ENCODE data around the gene FBXW11.
"Not testable (repeated sequence)": the region's sequence is repeated elsewhere in the genome, so short reads cannot be mapped to it uniquely, and the experiment has no call there.

Gene FBXW11

GRCh38 chr5:171979606-171980005 lies 26.8 kb downstream of the FBXW11 start:
- DNase-seq = no peak

GRCh38 chr5:171978519-171978918 lies 27.9 kb downstream of the FBXW11 start:
- no peak for DNase-seq

- no peak for DNase-seq
Measured at GRCh38 chr5:171978016-171978415, 28.4 kb downstream of the FBXW11 start.

- not testable (repeated sequence) for DNase-seq
Measured at GRCh38 chr5:171977244-171977950, 29.0 kb downstream of the FBXW11 start.

DNA sequence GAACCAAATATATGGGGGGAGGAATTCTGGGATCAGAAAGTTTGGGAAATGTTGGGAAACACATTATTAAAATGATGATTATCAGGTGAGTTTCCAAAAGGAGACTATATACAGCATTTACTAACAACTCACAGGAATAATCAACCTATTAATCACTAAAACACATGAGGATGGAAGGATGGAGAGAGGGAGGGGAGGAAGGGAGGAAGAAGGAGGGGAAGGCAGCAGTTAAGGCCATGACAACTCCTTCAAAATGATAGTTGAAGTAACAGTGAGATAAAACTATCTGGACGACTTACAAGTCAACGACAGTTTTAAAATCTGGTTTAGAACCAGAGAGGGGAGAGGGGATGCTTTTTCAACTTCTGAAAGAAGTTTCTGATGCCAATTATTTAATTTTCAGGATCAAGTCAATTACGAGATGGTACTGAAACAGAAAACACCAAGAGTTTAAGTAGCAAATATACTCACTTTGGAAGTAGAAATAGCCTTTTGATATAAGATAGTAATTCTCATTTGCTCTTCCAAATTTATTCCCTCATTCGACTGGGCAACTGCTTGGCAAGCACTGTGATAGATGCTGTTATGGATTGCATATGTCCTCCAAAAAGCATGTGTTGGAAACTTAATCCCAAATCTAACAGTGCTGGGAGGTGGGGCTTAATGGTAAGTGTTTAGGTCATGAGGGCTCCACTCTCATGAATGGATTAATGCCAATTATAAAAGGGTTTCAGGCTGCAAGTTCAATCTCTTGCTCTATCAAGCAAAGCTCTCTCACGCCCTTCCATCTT lies 30.4 kb downstream of the FBXW11 start:
- DNase-seq = no peak

GRCh38 chr5:171975262-171975876 lies 31.1 kb downstream of the FBXW11 start:
- DNase-seq = peak in 1 of 3 experiments; percentile 6

GRCh38 chr5:171970826-171971225 lies 35.6 kb downstream of the FBXW11 start:
- DNase-seq = no peak

GRCh38 chr5:171969288-171969880 lies 37.1 kb downstream of the FBXW11 start:
- no peak for DNase-seq

DNA sequence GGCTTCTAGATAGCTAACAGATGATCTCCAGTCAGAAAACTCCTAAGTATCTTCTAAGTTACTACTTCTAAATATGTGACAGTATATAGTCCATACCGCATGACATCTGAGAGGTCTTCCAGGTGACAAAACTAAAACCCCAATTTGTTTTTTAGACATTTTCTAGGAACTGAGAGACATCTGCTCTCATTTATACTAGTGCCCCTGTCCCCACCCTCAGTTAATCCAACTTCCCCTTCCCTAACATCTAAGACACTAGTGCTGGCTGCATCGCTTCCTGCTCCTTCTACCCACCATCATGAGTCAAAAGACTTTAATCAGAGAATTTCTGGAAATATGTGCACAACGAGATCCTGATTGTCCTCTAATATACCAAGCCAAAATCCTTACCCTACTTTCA lies 37.9 kb downstream of the FBXW11 start:
- no peak for DNase-seq

- no peak for DNase-seq
Measured at GRCh38 chr5:171966964-171967363, 39.5 kb downstream of the FBXW11 start.

GRCh38 chr5:171966270-171966669 lies 40.2 kb downstream of the FBXW11 start:
- no peak for DNase-seq

- no peak for DNase-seq
Measured at GRCh38 chr5:171965745-171966144, 40.7 kb downstream of the FBXW11 start.

GRCh38 chr5:171963416-171963815 lies 43.0 kb downstream of the FBXW11 start:
- no peak for DNase-seq

- no peak for DNase-seq
Measured at GRCh38 chr5:171961117-171961516, 45.3 kb downstream of the FBXW11 start.

GRCh38 chr5:171957591-171958251 lies 48.7 kb downstream of the FBXW11 start:
- no peak for DNase-seq

GRCh38 chr5:171956887-171957495 lies 49.4 kb downstream of the FBXW11 start:
- no peak for DNase-seq

DNA sequence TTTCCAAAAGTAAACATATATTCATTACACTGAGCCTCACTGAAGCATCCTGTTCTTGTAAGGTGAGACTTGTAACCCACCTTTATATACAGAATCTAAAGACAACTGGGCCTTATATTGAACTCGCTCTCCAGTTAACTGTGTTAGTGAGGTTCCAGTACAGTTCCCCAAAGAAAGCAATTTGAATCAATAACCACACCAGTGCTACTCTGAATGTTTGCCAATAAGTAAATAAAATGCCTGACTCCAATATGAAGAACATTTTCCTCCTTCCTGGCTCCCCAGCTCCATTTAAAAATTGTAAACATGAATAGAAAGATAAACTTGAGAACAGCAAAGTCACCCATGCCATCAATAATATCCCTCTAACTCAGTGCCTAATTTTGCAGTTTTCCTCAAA lies 50.1 kb downstream of the FBXW11 start:
- no peak for DNase-seq

- no peak for DNase-seq
Measured at GRCh38 chr5:171955761-171956160, 50.7 kb downstream of the FBXW11 start.

DNA sequence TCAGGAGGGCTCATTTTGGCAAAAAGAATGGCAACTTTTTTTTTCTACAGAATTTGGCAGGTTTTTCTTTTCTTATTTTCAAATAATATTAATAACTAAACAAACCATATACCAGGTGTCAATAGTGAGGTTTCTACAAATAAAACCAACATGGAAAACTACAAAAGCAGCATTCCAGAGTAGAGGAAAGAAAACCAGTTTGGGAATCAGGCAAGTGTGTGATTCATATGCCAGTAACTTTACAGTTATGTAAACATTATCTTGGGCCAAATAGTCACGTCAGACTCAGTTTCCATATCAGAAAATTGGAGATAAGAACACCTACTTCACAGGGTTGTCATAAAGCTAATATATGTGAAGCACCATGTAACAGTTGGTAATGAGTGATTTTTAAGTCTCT lies 51.7 kb downstream of the FBXW11 start:
- no peak for DNase-seq

DNA sequence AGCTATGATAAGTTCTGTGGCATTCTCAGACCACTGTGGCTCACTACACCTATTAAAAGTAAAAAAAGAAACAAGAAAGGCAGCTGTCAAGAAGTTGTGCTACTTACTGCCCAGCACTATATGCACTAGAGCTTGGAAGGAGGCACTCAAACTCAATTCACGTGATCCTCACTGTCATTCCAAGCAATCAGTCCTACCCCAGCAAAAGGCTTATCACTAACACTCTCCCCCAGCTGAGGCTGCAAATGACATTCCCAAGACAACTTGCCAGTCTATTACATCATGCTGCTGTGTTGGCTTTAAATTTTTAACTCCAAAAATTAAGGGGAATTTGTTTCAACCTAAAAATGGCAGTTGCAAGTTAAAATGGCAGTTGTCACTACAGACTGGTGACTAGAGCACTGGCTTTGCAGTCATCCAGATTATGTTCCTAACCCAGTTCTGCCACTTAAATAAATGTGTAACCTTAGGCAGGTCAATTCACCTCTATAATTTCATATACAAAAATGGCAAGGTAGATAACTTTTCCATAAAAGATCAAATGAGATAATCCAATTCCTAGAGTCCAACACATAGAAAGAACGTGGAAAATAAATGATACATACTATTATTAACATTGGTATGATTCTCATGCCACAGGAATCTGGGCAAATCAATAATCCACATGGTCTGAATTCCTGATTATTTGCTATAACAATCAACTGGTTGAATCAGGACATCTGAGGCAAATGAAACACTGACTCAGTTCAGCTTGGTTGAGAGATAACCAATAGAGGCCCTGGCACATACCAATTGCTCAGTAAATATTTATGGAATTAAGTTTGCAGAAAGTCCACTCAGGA lies 52.4 kb downstream of the FBXW11 start:
- DNase-seq = no peak

- DNase-seq = no peak
Measured at GRCh38 chr5:171952021-171952420, 54.4 kb downstream of the FBXW11 start.

DNA sequence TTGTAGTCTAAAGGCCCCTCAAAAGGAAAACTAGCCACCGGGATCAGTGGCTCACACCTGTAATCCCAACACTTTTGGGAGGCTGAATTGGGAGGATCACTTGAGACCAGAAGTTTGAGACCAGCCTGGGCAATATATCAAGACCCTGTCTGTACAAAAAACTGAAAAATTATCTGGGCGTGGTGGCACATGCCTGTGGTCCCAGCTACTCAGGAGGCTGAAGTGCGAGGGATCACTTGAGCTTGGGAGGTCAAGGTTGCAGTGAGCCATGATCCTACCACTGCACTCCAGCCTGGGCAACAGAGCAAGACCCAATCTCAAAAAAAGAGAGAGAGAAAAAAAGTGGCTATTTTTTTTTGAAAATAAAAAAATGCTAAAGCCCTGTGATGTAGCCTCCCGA lies 55.2 kb downstream of the FBXW11 start:
- DNase-seq = no peak

All from NCI-H1417 (cell line).